ENCODE data around the gene DACH2. TPM values are rescaled to one million over a fixed set of nuclear protein-coding genes. Genes with fewer than 3 reads are reported as not detected.

Gene DACH2
- total RNA-seq, 1 donor from 2014 or later: 0.26 TPM

- no peak for FAIRE-seq
Measured at GRCh38 chrX:86436116-86436515, 287.9 kb downstream of the DACH2 start.

GRCh38 chrX:86455495-86455894 lies 307.2 kb downstream of the DACH2 start:
- Histone ChIP-seq H3K27me3 (ENCODE audit: control insufficient read depth, insufficient read depth, low read length) (no peaks in the 10 kb centered on the region), H3K36me3 (ENCODE audit: control insufficient read depth, insufficient read depth, low read length) (no peaks in the 10 kb centered on the region), H3K4me3 (ENCODE audit: low read depth, low read length) (no peak overlapping the region)
- TF ChIP-seq, protein P1, sequence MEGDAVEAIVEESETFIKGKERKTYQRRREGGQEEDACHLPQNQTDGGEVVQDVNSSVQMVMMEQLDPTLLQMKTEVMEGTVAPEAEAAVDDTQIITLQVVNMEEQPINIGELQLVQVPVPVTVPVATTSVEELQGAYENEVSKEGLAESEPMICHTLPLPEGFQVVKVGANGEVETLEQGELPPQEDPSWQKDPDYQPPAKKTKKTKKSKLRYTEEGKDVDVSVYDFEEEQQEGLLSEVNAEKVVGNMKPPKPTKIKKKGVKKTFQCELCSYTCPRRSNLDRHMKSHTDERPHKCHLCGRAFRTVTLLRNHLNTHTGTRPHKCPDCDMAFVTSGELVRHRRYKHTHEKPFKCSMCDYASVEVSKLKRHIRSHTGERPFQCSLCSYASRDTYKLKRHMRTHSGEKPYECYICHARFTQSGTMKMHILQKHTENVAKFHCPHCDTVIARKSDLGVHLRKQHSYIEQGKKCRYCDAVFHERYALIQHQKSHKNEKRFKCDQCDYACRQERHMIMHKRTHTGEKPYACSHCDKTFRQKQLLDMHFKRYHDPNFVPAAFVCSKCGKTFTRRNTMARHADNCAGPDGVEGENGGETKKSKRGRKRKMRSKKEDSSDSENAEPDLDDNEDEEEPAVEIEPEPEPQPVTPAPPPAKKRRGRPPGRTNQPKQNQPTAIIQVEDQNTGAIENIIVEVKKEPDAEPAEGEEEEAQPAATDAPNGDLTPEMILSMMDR (IDR thresholded peaks at IDR 0.05; ENCODE audit: insufficient read depth, low read length, severe bottlenecking): no peak
- DNase-seq (ENCODE audit: low read depth) (no peak), FAIRE-seq (no peak)

More at GRCh38 chrX:86436116-86436515, 287.9 kb downstream of the DACH2 start:
- DNase-seq (ENCODE audit: low read depth): no peak
- H3K27me3 ChIP-seq (ENCODE audit: control insufficient read depth, insufficient read depth, low read length): no peaks in the 10 kb centered on the region
- TF ChIP-seq, protein P1 (IDR thresholded peaks at IDR 0.05; ENCODE audit: insufficient read depth, low read length, severe bottlenecking): no peak
- H3K36me3 ChIP-seq (ENCODE audit: control insufficient read depth, insufficient read depth, low read length): no peaks in the 10 kb centered on the region
- no peak overlapping the region for H3K4me3 ChIP-seq (ENCODE audit: low read depth, low read length)

- H3K4me3 ChIP-seq (ENCODE audit: low read depth, low read length): no peak overlapping the region
- no peak for DNase-seq (ENCODE audit: low read depth)
- TF ChIP-seq, protein P1 (IDR thresholded peaks at IDR 0.05; ENCODE audit: insufficient read depth, low read length, severe bottlenecking): no peak
- no peak for FAIRE-seq
- no peaks in the 10 kb centered on the region for H3K27me3 ChIP-seq (ENCODE audit: control insufficient read depth, insufficient read depth, low read length)
- H3K36me3 ChIP-seq (ENCODE audit: control insufficient read depth, insufficient read depth, low read length): no peaks in the 10 kb centered on the region
Measured at GRCh38 chrX:86460760-86461159, 312.5 kb downstream of the DACH2 start.

DNA sequence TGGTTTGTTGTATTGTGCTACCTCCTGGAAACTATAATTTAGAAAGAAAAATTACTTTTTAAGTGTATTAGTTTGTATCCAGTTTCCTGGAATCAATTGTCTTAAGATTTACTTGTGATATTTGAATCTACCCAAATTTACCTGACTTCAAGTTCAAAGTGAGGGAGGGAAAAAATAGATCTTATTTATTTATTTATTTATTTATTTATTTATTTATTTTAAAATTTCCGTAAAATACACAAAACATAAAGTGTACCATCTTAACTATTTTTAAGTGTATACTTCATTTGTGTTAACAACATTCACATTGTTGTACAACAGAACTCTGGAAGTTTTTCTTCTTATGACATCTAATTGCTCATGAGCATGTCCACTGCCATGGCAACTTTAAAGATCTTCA lies 356.0 kb downstream of the DACH2 start:
- TF ChIP-seq, protein P1 (IDR thresholded peaks at IDR 0.05; ENCODE audit: insufficient read depth, low read length, severe bottlenecking): no peak

DNA sequence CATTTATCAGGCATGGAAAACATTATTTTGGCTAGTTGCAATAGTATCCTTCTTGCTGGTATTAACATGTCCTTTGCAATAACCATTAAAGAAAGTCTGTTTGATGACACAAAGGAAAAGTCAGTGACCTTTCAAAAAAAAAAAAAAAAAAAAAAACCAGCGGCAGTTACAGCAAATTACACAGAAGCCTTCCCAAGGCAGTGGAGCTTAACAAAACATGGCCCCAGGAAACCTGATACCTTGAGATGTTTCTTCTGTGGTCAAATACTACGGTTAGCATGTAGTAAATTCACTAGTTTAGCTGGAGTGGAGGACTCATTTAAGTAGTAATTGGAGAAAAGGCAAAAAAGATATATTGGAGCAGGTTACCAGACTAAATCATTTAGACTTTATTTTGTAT lies 359.1 kb downstream of the DACH2 start:
- no peak for FAIRE-seq
- TF ChIP-seq, protein P1 (IDR thresholded peaks at IDR 0.05; ENCODE audit: insufficient read depth, low read length, severe bottlenecking): no peak
- no peak for DNase-seq (ENCODE audit: low read depth)

More for the DNA sequence above, 356.0 kb downstream of the DACH2 start:
- DNase-seq (ENCODE audit: low read depth) (no peak), FAIRE-seq (no peak)
- no peak overlapping the region for H3K4me3 ChIP-seq (ENCODE audit: low read depth, low read length)
- no peaks in the 10 kb centered on the region for H3K27me3 ChIP-seq (ENCODE audit: control insufficient read depth, insufficient read depth, low read length)
- H3K36me3 ChIP-seq (ENCODE audit: control insufficient read depth, insufficient read depth, low read length): no peaks in the 10 kb centered on the region

DNA sequence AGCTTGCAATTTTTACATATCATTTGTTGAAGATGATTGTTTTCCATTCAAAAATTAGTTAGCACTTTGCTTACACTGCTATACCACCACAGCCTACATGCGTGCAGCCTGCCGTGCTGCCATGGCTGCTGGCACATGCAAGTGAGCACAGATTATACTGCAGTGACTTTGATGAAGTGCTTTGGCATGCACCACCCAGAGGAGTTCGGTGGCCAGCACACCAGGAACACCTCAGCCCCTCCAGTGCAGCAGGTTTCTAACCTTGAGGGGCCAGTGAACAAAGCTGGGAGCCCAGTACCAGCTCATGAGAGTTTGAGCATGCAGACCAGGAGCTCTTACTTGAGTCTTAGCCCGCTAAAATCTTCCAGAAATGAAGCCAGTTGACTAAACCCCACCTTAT lies 431.5 kb downstream of the DACH2 start:
- DNase-seq (ENCODE audit: low read depth) (no peak), FAIRE-seq (no peak)
- Histone ChIP-seq H3K4me3 (ENCODE audit: low read depth, low read length) (no peak overlapping the region), H3K27me3 (ENCODE audit: control insufficient read depth, insufficient read depth, low read length) (no peaks in the 10 kb centered on the region), H3K36me3 (ENCODE audit: control insufficient read depth, insufficient read depth, low read length) (no peaks in the 10 kb centered on the region)
- TF ChIP-seq, protein P1 (IDR thresholded peaks at IDR 0.05; ENCODE audit: insufficient read depth, low read length, severe bottlenecking): no peak

More for the DNA sequence above, 359.1 kb downstream of the DACH2 start:
- Histone ChIP-seq H3K27me3 (ENCODE audit: control insufficient read depth, insufficient read depth, low read length) (no peaks in the 10 kb centered on the region), H3K4me3 (ENCODE audit: low read depth, low read length) (no peak overlapping the region), H3K36me3 (ENCODE audit: control insufficient read depth, insufficient read depth, low read length) (no peaks in the 10 kb centered on the region)
